ENCODE results near the gene TRIM66.

GRCh38 chr11:8593455-8593854 is 89.0 kb downstream of the TRIM66 start:
- TF ChIP-seq POLR2AphosphoS5 (IDR thresholded peaks at IDR 0.05) (no peak), POLR2A (IDR thresholded peaks at IDR 0.05) (no peak)

Data from gastroesophageal sphincter (tissue), 2 donors.